HG03575 (cell line): ENCODE results near the gene TEKT5.
"Not testable (repeated sequence)": the region's sequence is repeated elsewhere in the genome, so short reads cannot be mapped to it uniquely, and the experiment has no call there.

Experiments used
- ATAC-seq: cut with Tn5 transposase; IDR thresholded peaks from one replicate; pipeline ENCODE4 v1.9.1; 2021; ENCODE audit not compliant: unreplicated experiment, insufficient number of reproducible peaks, low FRiP score; ENCODE audit errors: extremely low read depth

The TEKT5 gene

GRCh38 chr16:10694830-10695229, at the start of gene TEKT5:
TSS of gene TEKT5 (minus strand) at chr16:10694930. CDS start at chr16:10694873, 57 bp downstream.
- no peak for ATAC-seq

GRCh38 chr16:10743610-10744369, 49.1 kb upstream of the TEKT5 start, which contains the start of gene NUBP1:
TSS of gene NUBP1 (plus strand) at chr16:10743842. CDS start at chr16:10743864, 22 bp downstream.
- no peak for ATAC-seq

- ATAC-seq = no peak
Measured at GRCh38 chr16:10743227-10743609, 48.5 kb upstream of the TEKT5 start.

- ATAC-seq = no peak
Measured at GRCh38 chr16:10741844-10742243, 47.1 kb upstream of the TEKT5 start.

GRCh38 chr16:10741249-10741648, 46.5 kb upstream of the TEKT5 start:
- not testable (repeated sequence) for ATAC-seq

GRCh38 chr16:10740845-10741208, 46.1 kb upstream of the TEKT5 start:
- ATAC-seq = no peak

- ATAC-seq = no peak
Measured at GRCh38 chr16:10740000-10740844, 45.5 kb upstream of the TEKT5 start.

- peak; percentile 44 for ATAC-seq
Measured at GRCh38 chr16:10738231-10739077, 43.7 kb upstream of the TEKT5 start.

GRCh38 chr16:10737068-10737625, 42.4 kb upstream of the TEKT5 start:
- ATAC-seq = no peak

GRCh38 chr16:10731790-10732189, 37.1 kb upstream of the TEKT5 start:
- no peak for ATAC-seq

- no peak for ATAC-seq
Measured at GRCh38 chr16:10729104-10730048, 34.6 kb upstream of the TEKT5 start.

GRCh38 chr16:10728003-10728887, 33.5 kb upstream of the TEKT5 start:
- no peak for ATAC-seq

- no peak for ATAC-seq
Measured at GRCh38 chr16:10708969-10709368, 14.2 kb upstream of the TEKT5 start.

GRCh38 chr16:10699756-10700155, 5.0 kb upstream of the TEKT5 start:
- ATAC-seq = no peak

GRCh38 chr16:10694306-10694705, 424 bp downstream of the TEKT5 start:
- ATAC-seq = no peak

GRCh38 chr16:10693889-10694288, 841 bp downstream of the TEKT5 start:
- ATAC-seq = no peak

GRCh38 chr16:10692470-10692869, 2.3 kb downstream of the TEKT5 start:
- no peak for ATAC-seq
